ENCODE results near the gene GPRC5C.
A peak's percentile ranks its signal among the peaks of the same experiment; 100 is the strongest.
"Not testable (repeated sequence)": the region's sequence is repeated elsewhere in the genome, so short reads cannot be mapped to it uniquely, and the experiment has no call there.

GPRC5C gene

DNA sequence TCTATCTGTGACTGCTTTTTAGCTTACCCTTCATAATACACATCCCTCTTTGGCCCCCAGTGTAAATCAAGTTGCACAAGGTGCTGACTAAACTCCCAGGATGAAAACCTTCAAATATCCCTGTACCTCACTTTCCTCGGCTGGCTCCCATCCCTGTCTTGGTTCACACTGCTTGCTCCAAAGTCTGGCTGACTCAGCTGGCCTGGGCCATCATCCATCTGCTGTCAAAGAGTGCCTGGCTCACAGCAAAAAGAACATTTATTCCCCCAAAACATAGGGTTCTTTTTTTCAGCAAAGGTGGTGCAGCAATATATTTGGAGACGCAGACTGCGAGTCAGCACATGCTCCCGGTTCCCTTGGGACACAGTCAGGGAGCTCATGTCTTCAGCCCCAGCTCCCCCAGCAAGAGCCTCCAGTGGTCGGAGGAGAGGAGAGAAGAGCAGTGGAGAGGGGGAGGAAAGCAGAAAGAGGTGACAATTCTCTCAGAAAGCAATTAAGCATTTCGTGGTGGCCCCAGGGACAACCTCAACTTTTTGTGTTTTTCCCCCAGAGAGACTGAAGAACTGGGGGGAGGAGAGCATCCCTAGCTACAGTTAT lies 38.4 kb upstream of the GPRC5C start:
- Histone ChIP-seq H3K36me3 (ENCODE audit: control insufficient read depth, insufficient read depth, low read length) (no peaks in the 10 kb centered on the region), H3K9ac (ENCODE audit: low read depth, low read length) (no peak overlapping the region), H3K9me3 (ENCODE audit: control insufficient read depth, insufficient read depth, low read length) (no peaks in the 10 kb centered on the region), H3K4me3 (ENCODE audit: low read depth, low read length) (no peak overlapping the region), H3K27me3 (ENCODE audit: control insufficient read depth, insufficient read depth, low read length) (no peaks in the 10 kb centered on the region), H3K4me1 (ENCODE audit: control insufficient read depth, insufficient read depth, low read length) (peaks cover 5% of the 10 kb centered on the region)

DNA sequence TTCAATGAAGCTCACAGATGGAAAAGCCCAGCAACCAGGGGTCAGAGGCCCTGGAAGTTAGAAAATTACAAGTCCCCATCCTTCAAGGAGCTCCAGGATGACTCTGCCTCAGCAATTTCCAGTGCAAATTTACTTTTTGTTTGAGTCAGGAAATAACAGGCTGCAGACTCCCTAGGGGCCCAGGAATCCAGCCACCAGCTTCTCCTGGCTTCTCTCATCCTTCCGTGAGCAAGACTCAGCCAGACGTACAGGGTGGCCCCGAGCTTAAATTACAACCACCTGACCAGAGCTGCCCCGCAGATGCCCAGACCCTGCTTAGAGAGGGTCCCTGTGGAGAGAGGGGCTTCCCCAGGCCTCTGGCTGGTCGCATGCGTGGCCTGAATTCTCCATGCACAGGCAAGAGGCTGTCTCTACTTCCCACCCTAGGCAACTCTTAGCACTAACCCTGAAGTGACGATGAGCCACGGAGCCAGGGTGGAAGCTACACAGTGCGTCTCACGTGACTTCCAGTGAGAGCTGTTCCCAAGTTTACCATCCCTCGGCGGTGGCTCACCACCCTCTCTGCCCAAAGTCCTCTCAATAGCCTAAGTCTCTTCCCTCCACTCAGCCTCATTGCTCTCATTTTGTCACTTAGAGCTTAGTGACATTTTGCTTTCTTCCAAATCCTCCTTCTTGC lies 37.5 kb upstream of the GPRC5C start:
- H3K4me3 ChIP-seq (ENCODE audit: low read depth, low read length) = no peak overlapping the region
- no peaks in the 10 kb centered on the region for H3K4me1 ChIP-seq (ENCODE audit: control insufficient read depth, insufficient read depth, low read length)
- no peaks in the 10 kb centered on the region for H3K36me3 ChIP-seq (ENCODE audit: control insufficient read depth, insufficient read depth, low read length)
- no peak overlapping the region for H3K9ac ChIP-seq (ENCODE audit: low read depth, low read length)
- no peaks in the 10 kb centered on the region for H3K9me3 ChIP-seq (ENCODE audit: control insufficient read depth, insufficient read depth, low read length)
- H3K27me3 ChIP-seq (ENCODE audit: control insufficient read depth, insufficient read depth, low read length) = no peaks in the 10 kb centered on the region

- no peaks in the 10 kb centered on the region for H3K36me3 ChIP-seq (ENCODE audit: control insufficient read depth, insufficient read depth, low read length)
- no peaks in the 10 kb centered on the region for H3K27me3 ChIP-seq (ENCODE audit: control insufficient read depth, insufficient read depth, low read length)
- no peaks in the 10 kb centered on the region for H3K4me1 ChIP-seq (ENCODE audit: control insufficient read depth, insufficient read depth, low read length)
- H3K4me3 ChIP-seq (ENCODE audit: low read depth, low read length) = no peak overlapping the region
- H3K9me3 ChIP-seq (ENCODE audit: control insufficient read depth, insufficient read depth, low read length) = no peaks in the 10 kb centered on the region
- no peak overlapping the region for H3K9ac ChIP-seq (ENCODE audit: low read depth, low read length)
Measured at GRCh38 chr17:74394977-74395376, 36.9 kb upstream of the GPRC5C start.

- Histone ChIP-seq H3K4me3 (ENCODE audit: low read depth, low read length) (no peak overlapping the region), H3K4me1 (ENCODE audit: control insufficient read depth, insufficient read depth, low read length) (no peaks in the 10 kb centered on the region), H3K9me3 (ENCODE audit: control insufficient read depth, insufficient read depth, low read length) (no peaks in the 10 kb centered on the region), H3K27me3 (ENCODE audit: control insufficient read depth, insufficient read depth, low read length) (no peaks in the 10 kb centered on the region), H3K9ac (ENCODE audit: low read depth, low read length) (no peak overlapping the region), H3K36me3 (ENCODE audit: control insufficient read depth, insufficient read depth, low read length) (no peaks in the 10 kb centered on the region)
Measured at GRCh38 chr17:74396567-74396966, 35.3 kb upstream of the GPRC5C start.

- peaks cover 13% of the 10 kb centered on the region for H3K4me1 ChIP-seq (ENCODE audit: control insufficient read depth, insufficient read depth, low read length)
- no peaks in the 10 kb centered on the region for H3K9me3 ChIP-seq (ENCODE audit: control insufficient read depth, insufficient read depth, low read length)
- no peak overlapping the region for H3K9ac ChIP-seq (ENCODE audit: low read depth, low read length)
- H3K36me3 ChIP-seq (ENCODE audit: control insufficient read depth, insufficient read depth, low read length) = no peaks in the 10 kb centered on the region
- H3K27me3 ChIP-seq (ENCODE audit: control insufficient read depth, insufficient read depth, low read length) = no peaks in the 10 kb centered on the region
- no peak overlapping the region for H3K4me3 ChIP-seq (ENCODE audit: low read depth, low read length)
Measured at GRCh38 chr17:74402048-74402447, 29.8 kb upstream of the GPRC5C start.

- no peak overlapping the region for H3K9ac ChIP-seq (ENCODE audit: low read depth, low read length)
- no peaks in the 10 kb centered on the region for H3K27me3 ChIP-seq (ENCODE audit: control insufficient read depth, insufficient read depth, low read length)
- H3K9me3 ChIP-seq (ENCODE audit: control insufficient read depth, insufficient read depth, low read length) = no peaks in the 10 kb centered on the region
- peaks cover 13% of the 10 kb centered on the region for H3K4me1 ChIP-seq (ENCODE audit: control insufficient read depth, insufficient read depth, low read length)
- peak overlapping the region; percentile 26 for H3K4me3 ChIP-seq (ENCODE audit: low read depth, low read length)
- H3K36me3 ChIP-seq (ENCODE audit: control insufficient read depth, insufficient read depth, low read length) = no peaks in the 10 kb centered on the region
Measured at GRCh38 chr17:74403512-74404137, 28.3 kb upstream of the GPRC5C start.

DNA sequence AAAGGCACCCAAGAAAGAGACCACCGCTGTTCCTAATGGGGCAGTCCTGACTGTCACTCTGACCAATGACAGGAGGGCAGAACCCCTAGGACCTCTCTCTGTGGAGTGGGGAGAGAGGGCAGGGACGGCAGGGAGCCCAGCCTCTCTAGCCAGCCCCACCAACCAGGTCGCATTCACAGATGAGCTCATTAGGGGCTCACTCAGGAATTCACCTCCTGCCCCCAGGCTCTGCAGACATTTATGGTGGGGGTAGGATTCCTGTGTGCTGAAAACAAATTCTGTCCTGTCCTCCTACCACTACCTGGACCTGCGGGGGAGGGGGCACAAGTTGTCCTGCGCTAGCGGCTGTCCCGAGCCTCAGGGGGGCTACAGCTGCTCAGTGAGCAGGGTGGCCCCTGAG lies 27.7 kb upstream of the GPRC5C start:
- Histone ChIP-seq H3K4me1 (ENCODE audit: control insufficient read depth, insufficient read depth, low read length) (peaks cover 13% of the 10 kb centered on the region), H3K36me3 (ENCODE audit: control insufficient read depth, insufficient read depth, low read length) (no peaks in the 10 kb centered on the region), H3K9me3 (ENCODE audit: control insufficient read depth, insufficient read depth, low read length) (no peaks in the 10 kb centered on the region), H3K27me3 (ENCODE audit: control insufficient read depth, insufficient read depth, low read length) (no peaks in the 10 kb centered on the region), H3K9ac (ENCODE audit: low read depth, low read length) (no peak overlapping the region), H3K4me3 (ENCODE audit: low read depth, low read length) (peak overlapping the region; percentile 26)

- peaks cover 13% of the 10 kb centered on the region for H3K4me1 ChIP-seq (ENCODE audit: control insufficient read depth, insufficient read depth, low read length)
- H3K9me3 ChIP-seq (ENCODE audit: control insufficient read depth, insufficient read depth, low read length) = no peaks in the 10 kb centered on the region
- no peaks in the 10 kb centered on the region for H3K27me3 ChIP-seq (ENCODE audit: control insufficient read depth, insufficient read depth, low read length)
- no peaks in the 10 kb centered on the region for H3K36me3 ChIP-seq (ENCODE audit: control insufficient read depth, insufficient read depth, low read length)
- H3K9ac ChIP-seq (ENCODE audit: low read depth, low read length) = no peak overlapping the region
- H3K4me3 ChIP-seq (ENCODE audit: low read depth, low read length) = no peak overlapping the region
Measured at GRCh38 chr17:74404789-74405188, 27.1 kb upstream of the GPRC5C start.

GRCh38 chr17:74405311-74405710 lies 26.6 kb upstream of the GPRC5C start:
- not testable (repeated sequence) for H3K27me3 ChIP-seq (ENCODE audit: control insufficient read depth, insufficient read depth, low read length); H3K9me3 ChIP-seq (ENCODE audit: control insufficient read depth, insufficient read depth, low read length); H3K36me3 ChIP-seq (ENCODE audit: control insufficient read depth, insufficient read depth, low read length); H3K4me3 ChIP-seq (ENCODE audit: low read depth, low read length); H3K9ac ChIP-seq (ENCODE audit: low read depth, low read length)
- peaks cover 13% of the 10 kb centered on the region for H3K4me1 ChIP-seq (ENCODE audit: control insufficient read depth, insufficient read depth, low read length)

GRCh38 chr17:74407384-74407783 lies 24.5 kb upstream of the GPRC5C start:
- peaks cover 13% of the 10 kb centered on the region for H3K4me1 ChIP-seq (ENCODE audit: control insufficient read depth, insufficient read depth, low read length)
- no peak overlapping the region for H3K9ac ChIP-seq (ENCODE audit: low read depth, low read length)
- no peak overlapping the region for H3K4me3 ChIP-seq (ENCODE audit: low read depth, low read length)
- no peaks in the 10 kb centered on the region for H3K9me3 ChIP-seq (ENCODE audit: control insufficient read depth, insufficient read depth, low read length)
- no peaks in the 10 kb centered on the region for H3K36me3 ChIP-seq (ENCODE audit: control insufficient read depth, insufficient read depth, low read length)
- H3K27me3 ChIP-seq (ENCODE audit: control insufficient read depth, insufficient read depth, low read length) = no peaks in the 10 kb centered on the region

GRCh38 chr17:74408262-74408661 lies 23.6 kb upstream of the GPRC5C start:
- H3K9me3 ChIP-seq (ENCODE audit: control insufficient read depth, insufficient read depth, low read length) = no peaks in the 10 kb centered on the region
- H3K4me3 ChIP-seq (ENCODE audit: low read depth, low read length) = no peak overlapping the region
- no peaks in the 10 kb centered on the region for H3K27me3 ChIP-seq (ENCODE audit: control insufficient read depth, insufficient read depth, low read length)
- no peaks in the 10 kb centered on the region for H3K36me3 ChIP-seq (ENCODE audit: control insufficient read depth, insufficient read depth, low read length)
- H3K9ac ChIP-seq (ENCODE audit: low read depth, low read length) = no peak overlapping the region
- H3K4me1 ChIP-seq (ENCODE audit: control insufficient read depth, insufficient read depth, low read length) = peaks cover 13% of the 10 kb centered on the region

- H3K27me3 ChIP-seq (ENCODE audit: control insufficient read depth, insufficient read depth, low read length) = no peaks in the 10 kb centered on the region
- peaks cover 10% of the 10 kb centered on the region for H3K4me1 ChIP-seq (ENCODE audit: control insufficient read depth, insufficient read depth, low read length)
- H3K4me3 ChIP-seq (ENCODE audit: low read depth, low read length) = no peak overlapping the region
- no peaks in the 10 kb centered on the region for H3K36me3 ChIP-seq (ENCODE audit: control insufficient read depth, insufficient read depth, low read length)
- H3K9me3 ChIP-seq (ENCODE audit: control insufficient read depth, insufficient read depth, low read length) = no peaks in the 10 kb centered on the region
- no peak overlapping the region for H3K9ac ChIP-seq (ENCODE audit: low read depth, low read length)
Measured at GRCh38 chr17:74408815-74409214, 23.1 kb upstream of the GPRC5C start.
